GM21576 (cell line): ENCODE results near the gene FOXO3.
"Not testable (repeated sequence)": the region's sequence is repeated elsewhere in the genome, so short reads cannot be mapped to it uniquely, and the experiment has no call there.

Source experiments
- ATAC-seq: cut with Tn5 transposase; IDR thresholded peaks from one replicate; pipeline ENCODE4 v1.9.1; 2021; ENCODE audit warnings: mild to moderate bottlenecking, moderate library complexity; ENCODE audit not compliant: unreplicated experiment

The FOXO3 gene

GRCh38 chr6:108677357-108677756 is 116.6 kb downstream of the FOXO3 start:
- no peak for ATAC-seq

- ATAC-seq = no peak
Observed at GRCh38 chr6:108677894-108678293, 117.2 kb downstream of the FOXO3 start.

- not testable (repeated sequence) for ATAC-seq
Observed at GRCh38 chr6:108680314-108680713, 119.6 kb downstream of the FOXO3 start.

GRCh38 chr6:108681721-108682120 is 121.0 kb downstream of the FOXO3 start:
- ATAC-seq = not testable (repeated sequence)

GRCh38 chr6:108682383-108683119 is 121.8 kb downstream of the FOXO3 start:
- ATAC-seq = not testable (repeated sequence)

GRCh38 chr6:108683976-108684375 is 123.3 kb downstream of the FOXO3 start:
- ATAC-seq = not testable (repeated sequence)

GRCh38 chr6:108684771-108685329 is 124.1 kb downstream of the FOXO3 start:
- ATAC-seq = no peak

GRCh38 chr6:108685970-108686369 is 125.3 kb downstream of the FOXO3 start:
- no peak for ATAC-seq

GRCh38 chr6:108686896-108687295 is 126.2 kb downstream of the FOXO3 start:
- ATAC-seq = no peak

GRCh38 chr6:108687921-108688320 is 127.2 kb downstream of the FOXO3 start:
- no peak for ATAC-seq

- no peak for ATAC-seq
Observed at GRCh38 chr6:108689272-108690161, 128.8 kb downstream of the FOXO3 start.

- ATAC-seq = no peak
Observed at GRCh38 chr6:108690326-108691049, 129.8 kb downstream of the FOXO3 start.

- no peak for ATAC-seq
Observed at GRCh38 chr6:108693430-108694154, 132.9 kb downstream of the FOXO3 start.

- ATAC-seq = no peak
Observed at GRCh38 chr6:108694816-108695215, 134.1 kb downstream of the FOXO3 start.

- ATAC-seq = no peak
Observed at GRCh38 chr6:108697561-108698161, 136.9 kb downstream of the FOXO3 start.

- no peak for ATAC-seq
Observed at GRCh38 chr6:108698593-108699289, 138.0 kb downstream of the FOXO3 start.

- ATAC-seq = no peak
Observed at GRCh38 chr6:108699290-108700041, 138.7 kb downstream of the FOXO3 start.

- no peak for ATAC-seq
Observed at GRCh38 chr6:108702106-108702851, 141.6 kb downstream of the FOXO3 start.
